BJ (cell line): Measurements from ENCODE around the gene SLC44A5. TPM values are rescaled to one million over a fixed set of nuclear protein-coding genes. Genes with fewer than 3 reads are reported as not detected.

Source experiments
- CTCF ChIA-PET: fragments of 350-600 bp; formaldehyde crosslinking; extraction: SDS; loops from one replicate; lab custom pipeline; 2021; ENCODE audit warnings: antibody characterized with exemption, inconsistent platforms; lab: Yijun Ruan, JAX
- POLR2A ChIA-PET: fragments of 300-600 bp; sonication (Branson Sonifier 250); formaldehyde crosslinking; extraction: SDS; loops from one replicate; lab custom pipeline; 2021; ENCODE audit warnings: antibody characterized with exemption; lab: Charles Lee
- DNase-seq: peaks from one replicate; pipeline ENCODE4 v3.0.0-alpha.2; 2011; ENCODE audit warnings: low read depth
- H3K27me3 ChIP-seq: 2 replicates; pipeline ENCODE4 v1.6.0; 2011; ENCODE audit warnings: low read length; ENCODE audit not compliant: control insufficient read depth, insufficient read depth
- H3K36me3 ChIP-seq: 2 replicates; pipeline ENCODE4 v1.5.1; 2011; ENCODE audit warnings: low read length; ENCODE audit not compliant: control insufficient read depth, insufficient read depth
- H3K4me3 ChIP-seq: 2 replicates; pipeline ENCODE4 v1.5.1; 2011; ENCODE audit warnings: low read depth, mild to moderate bottlenecking, control low read depth, low read length
- polyA plus RNA-seq: library from polyadenylated mRNA; depleted of rRNA; stranded (reverse); fragments of >200 nt; gene quantifications from 2 replicates; pipeline ENCODE4 v1.2.3, GENCODE V29; 2011
- TF ChIP-seq, protein P1 (sequence below): IDR thresholded peaks from 2 replicates; pipeline ENCODE4 v1.5.1; 2011; ENCODE audit warnings: low read depth, mild to moderate bottlenecking, control low read depth, inconsistent platforms, low read length, moderate library complexity; ENCODE audit not compliant: insufficient read depth

Gene SLC44A5
- polyA plus RNA-seq, 1 experiment, result 0.07 TPM

DNA sequence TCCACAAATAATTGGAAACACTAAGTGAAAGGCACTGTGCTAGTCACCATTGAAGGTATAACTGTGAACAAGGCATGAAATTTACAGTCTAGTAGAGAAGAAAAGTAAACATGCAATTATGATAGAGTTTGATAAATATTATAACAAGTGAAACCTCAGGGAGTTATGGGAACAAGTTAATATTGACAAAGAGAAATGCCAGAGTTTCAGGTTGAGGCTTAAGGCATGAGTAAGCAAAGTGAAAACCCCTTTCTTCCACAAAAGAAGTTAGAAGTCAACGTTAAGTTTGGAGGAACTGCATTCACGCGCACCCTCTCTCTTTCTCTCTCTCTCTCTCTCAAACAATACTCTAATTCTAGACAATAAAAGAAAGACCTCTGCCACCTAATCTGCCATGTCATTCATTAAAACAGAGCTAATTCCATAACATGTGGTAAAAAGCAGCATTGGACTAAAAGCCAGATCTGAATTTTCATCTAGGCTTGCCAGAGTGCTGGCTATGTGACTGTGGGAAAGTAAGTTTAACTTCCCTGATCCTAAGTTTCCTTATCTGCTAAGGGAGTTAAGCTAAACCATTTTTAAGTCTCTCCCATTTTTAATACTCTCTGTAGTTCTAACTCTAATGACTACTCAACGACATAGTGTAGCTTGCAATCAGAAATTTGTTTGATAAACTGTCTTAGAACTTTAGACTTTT is 22.0 kb downstream of the SLC44A5 start:
- CTCF ChIA-PET, result no interaction called here
- POLR2A ChIA-PET, result no interaction called here
- Histone ChIP-seq H3K27me3 (no peaks in the 10 kb centered on the region), H3K4me3 (no peak overlapping the region), H3K36me3 (no peaks in the 10 kb centered on the region)
- no peak for DNase-seq
- TF ChIP-seq, protein P1, sequence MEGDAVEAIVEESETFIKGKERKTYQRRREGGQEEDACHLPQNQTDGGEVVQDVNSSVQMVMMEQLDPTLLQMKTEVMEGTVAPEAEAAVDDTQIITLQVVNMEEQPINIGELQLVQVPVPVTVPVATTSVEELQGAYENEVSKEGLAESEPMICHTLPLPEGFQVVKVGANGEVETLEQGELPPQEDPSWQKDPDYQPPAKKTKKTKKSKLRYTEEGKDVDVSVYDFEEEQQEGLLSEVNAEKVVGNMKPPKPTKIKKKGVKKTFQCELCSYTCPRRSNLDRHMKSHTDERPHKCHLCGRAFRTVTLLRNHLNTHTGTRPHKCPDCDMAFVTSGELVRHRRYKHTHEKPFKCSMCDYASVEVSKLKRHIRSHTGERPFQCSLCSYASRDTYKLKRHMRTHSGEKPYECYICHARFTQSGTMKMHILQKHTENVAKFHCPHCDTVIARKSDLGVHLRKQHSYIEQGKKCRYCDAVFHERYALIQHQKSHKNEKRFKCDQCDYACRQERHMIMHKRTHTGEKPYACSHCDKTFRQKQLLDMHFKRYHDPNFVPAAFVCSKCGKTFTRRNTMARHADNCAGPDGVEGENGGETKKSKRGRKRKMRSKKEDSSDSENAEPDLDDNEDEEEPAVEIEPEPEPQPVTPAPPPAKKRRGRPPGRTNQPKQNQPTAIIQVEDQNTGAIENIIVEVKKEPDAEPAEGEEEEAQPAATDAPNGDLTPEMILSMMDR, result no peak

DNA sequence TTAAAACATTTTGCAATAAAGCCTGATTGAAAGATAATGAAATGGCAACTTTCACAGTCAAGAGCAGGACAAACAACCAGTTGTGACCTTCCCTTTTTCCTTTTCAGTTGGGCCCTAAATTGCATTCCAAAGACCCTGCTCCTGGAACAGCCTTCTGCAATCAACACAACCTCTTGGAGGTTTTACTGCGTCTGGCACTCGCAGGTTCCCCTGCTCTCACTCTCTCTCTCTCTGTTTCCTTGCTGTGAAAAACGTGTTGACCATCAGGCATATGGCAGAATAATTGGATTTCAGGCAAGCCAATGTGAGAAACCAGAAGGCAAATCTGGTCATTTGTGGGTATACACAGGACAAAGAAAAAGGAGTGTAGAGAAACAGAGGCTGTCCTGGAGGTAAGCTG is 23.2 kb downstream of the SLC44A5 start:
- no peak for DNase-seq
- CTCF ChIA-PET, result no interaction called here
- Histone ChIP-seq H3K36me3 (no peaks in the 10 kb centered on the region), H3K27me3 (no peaks in the 10 kb centered on the region), H3K4me3 (no peak overlapping the region)
- POLR2A ChIA-PET, result no interaction called here
- TF ChIP-seq, protein P1, result no peak

DNA sequence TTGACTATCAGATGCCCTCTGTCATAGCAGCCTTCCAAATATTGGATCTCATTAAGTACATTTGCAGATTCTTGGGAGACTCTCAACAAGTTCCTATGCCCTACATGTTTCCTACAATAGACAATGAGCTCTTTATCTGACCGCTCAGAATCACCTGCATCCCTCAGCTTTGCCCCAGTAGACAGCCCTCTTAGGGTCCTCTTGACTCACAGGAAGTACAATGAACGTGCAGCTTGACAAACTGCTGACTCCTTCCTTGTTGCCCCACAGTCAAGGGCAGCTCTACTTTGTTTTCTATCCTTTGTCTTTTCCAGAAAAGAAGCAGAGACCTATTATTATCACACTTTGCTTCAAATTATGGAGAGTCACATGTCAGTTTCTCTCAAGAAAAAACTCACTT is 27.6 kb downstream of the SLC44A5 start:
- no peak for DNase-seq
- Histone ChIP-seq H3K36me3 (no peaks in the 10 kb centered on the region), H3K4me3 (no peak overlapping the region), H3K27me3 (no peaks in the 10 kb centered on the region)
- ChIA-PET POLR2A (no interaction called here), CTCF (interaction anchor here (1.3 kb wide), 1 partner anchor 11 kb away, joined by 3 read pairs; no protein-coding TSS in a partner anchor)
- TF ChIP-seq, protein P1, result no peak

DNA sequence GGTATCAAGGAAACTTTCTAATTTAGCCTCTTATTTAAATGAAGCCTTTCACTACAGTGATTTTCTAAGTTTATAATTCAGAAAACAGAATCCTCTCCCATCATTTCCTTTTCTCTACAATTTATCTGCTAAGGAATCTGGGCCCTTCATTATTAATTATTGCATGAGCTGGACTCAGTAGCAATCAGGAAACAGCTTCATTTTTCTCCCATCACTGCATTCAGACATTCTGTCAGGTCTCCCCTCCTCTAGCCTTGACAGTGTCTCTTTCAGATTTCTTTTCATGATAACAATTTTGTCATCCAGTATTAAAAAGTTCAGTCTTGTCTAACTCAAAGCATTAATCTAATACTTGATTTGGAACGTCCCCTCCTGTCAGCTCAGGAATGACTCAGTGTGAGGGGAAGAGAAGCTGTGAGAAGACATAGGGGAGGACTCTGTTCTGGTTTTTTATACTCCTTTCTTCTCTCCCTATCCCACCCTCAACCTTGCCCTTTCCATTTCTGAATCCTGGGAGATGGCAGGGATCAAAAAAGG is 28.1 kb downstream of the SLC44A5 start:
- POLR2A ChIA-PET, result no interaction called here
- Histone ChIP-seq H3K4me3 (no peak overlapping the region), H3K27me3 (no peaks in the 10 kb centered on the region), H3K36me3 (no peaks in the 10 kb centered on the region)
- CTCF ChIA-PET, result interaction anchor here (1.3 kb wide), 1 partner anchor 11 kb away, joined by 3 read pairs; no protein-coding TSS in a partner anchor
- TF ChIP-seq, protein P1, result no peak
- DNase-seq, result no peak

DNA sequence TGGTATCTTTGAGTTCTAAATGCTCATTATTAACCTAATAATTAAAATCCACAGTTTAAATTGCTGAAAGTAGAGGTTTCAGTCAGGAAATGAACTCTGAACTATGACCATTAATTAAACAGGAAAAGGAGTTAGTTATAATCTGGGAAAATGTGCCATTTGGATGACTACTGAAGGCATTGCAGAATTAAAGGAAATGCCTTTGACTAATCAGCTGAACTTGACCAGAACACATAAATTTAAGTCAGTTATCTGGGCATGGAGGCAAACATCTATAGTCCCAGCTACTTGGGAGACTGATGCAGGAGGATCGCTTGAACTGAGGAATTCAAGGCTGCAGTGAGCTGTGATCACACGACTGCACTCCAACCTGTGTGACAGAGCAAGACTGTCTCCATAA is 31.9 kb downstream of the SLC44A5 start:
- CTCF ChIA-PET, result no interaction called here
- no peak for DNase-seq
- Histone ChIP-seq H3K4me3 (no peak overlapping the region), H3K27me3 (no peaks in the 10 kb centered on the region), H3K36me3 (no peaks in the 10 kb centered on the region)
- POLR2A ChIA-PET, result no interaction called here
- TF ChIP-seq, protein P1, result no peak
